Fibroblast of villous mesenchyme (primary cell): ENCODE measurements around the gene MBNL2. TPM values are rescaled to one million over a fixed set of nuclear protein-coding genes. Genes with fewer than 3 reads are reported as not detected.

Experiments
- DNase-seq: peaks from one replicate; pipeline ENCODE4 v3.0.0-alpha.2; 2010; ENCODE audit warnings: low read depth
- H3K4me3 ChIP-seq: 2 replicates; pipeline ENCODE4 v1.5.1; 2011; ENCODE audit warnings: low read depth, mild to moderate bottlenecking, low read length
- total RNA-seq: library from RNA; depleted of rRNA; stranded (reverse); fragments of >200 nt; gene quantifications from 2 replicates; pipeline ENCODE4 v1.2.3, GENCODE V29; 2012
- TF ChIP-seq, protein P1 (sequence below): IDR thresholded peaks from 2 replicates; pipeline ENCODE4 v1.5.1; 2012; ENCODE audit warnings: low read depth, mild to moderate bottlenecking, low read length; ENCODE audit not compliant: insufficient read depth

The MBNL2 gene
- total RNA-seq, 1 donor = 120 TPM

DNA sequence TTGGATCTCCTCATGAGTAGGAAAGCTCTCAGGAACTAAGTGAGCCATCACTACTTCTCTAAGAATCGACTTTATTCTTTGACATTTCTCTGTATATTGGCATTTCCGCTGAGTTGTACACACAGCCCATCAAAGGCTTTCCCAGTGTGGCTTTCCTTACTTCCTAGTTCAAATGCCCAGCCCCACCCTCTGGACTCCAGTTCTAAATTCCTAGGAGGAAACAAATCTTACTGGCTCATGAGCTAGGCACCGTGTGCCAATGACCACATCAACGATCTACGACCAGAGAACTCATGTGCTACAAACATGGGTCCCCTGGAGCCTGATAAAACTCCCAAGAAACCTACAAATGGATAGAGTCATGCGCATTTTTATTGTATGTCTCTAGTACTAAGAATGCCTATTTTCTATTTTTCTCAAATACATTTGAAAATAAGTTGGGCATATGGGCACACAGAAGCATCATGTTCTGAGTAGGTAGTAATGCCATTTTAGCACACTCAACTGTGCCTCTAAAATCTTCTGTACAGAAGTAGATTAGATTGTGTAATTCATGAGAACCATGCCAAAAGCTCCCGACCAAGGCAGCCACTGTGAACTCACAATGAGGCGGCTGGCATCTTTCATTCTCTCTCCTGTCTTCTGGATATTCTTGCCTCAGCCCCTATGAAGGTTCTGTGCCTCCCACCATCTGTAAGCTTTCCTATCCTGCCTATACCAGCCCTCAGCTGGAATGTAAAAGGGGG lies 201.3 kb downstream of the MBNL2 start:
- TF ChIP-seq, protein P1, sequence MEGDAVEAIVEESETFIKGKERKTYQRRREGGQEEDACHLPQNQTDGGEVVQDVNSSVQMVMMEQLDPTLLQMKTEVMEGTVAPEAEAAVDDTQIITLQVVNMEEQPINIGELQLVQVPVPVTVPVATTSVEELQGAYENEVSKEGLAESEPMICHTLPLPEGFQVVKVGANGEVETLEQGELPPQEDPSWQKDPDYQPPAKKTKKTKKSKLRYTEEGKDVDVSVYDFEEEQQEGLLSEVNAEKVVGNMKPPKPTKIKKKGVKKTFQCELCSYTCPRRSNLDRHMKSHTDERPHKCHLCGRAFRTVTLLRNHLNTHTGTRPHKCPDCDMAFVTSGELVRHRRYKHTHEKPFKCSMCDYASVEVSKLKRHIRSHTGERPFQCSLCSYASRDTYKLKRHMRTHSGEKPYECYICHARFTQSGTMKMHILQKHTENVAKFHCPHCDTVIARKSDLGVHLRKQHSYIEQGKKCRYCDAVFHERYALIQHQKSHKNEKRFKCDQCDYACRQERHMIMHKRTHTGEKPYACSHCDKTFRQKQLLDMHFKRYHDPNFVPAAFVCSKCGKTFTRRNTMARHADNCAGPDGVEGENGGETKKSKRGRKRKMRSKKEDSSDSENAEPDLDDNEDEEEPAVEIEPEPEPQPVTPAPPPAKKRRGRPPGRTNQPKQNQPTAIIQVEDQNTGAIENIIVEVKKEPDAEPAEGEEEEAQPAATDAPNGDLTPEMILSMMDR = no peak
- DNase-seq = no peak
- no peak overlapping the region for H3K4me3 ChIP-seq

DNA sequence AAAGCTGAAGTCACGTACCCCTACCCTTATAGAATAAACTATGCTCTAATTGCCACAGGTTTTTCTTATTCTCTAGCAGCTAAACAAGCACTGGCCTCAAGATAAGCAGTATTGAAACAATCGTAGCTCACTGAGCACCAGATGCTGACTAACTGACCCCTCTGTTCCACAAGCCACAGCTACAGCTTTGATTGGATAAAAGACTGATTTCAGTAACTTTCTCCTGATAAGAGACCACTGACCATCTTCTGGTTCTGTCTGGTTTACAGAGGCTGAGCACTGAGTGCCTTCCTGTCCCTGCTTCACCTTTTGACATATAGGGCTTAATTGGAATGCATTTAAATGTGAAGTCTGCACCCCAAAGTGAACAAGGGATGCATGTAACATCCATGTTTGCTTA lies 203.5 kb downstream of the MBNL2 start:
- no peak for DNase-seq
- no peak overlapping the region for H3K4me3 ChIP-seq

DNA sequence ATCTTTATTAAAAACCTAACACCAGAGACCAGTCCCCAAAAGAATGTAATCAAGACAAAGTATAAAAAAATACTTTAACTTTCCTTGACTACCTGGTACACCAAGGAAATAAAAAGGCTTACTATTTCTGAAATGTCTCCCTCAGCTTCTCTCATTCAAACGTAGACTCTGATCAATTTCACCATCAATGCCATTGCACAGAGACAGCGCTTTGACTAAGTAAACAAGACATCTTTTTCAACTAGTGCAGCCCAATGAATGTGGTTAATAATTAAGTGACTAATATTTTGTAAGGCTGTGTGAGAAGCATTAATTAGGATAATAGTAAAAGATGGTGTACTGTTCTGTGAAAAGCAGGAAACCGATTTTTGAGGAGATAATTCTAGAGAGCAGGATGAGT lies 204.6 kb downstream of the MBNL2 start:
- TF ChIP-seq, protein P1 = no peak
- H3K4me3 ChIP-seq = no peak overlapping the region
- DNase-seq = no peak

More for the DNA sequence above, 203.5 kb downstream of the MBNL2 start:
- TF ChIP-seq, protein P1 = no peak

DNA sequence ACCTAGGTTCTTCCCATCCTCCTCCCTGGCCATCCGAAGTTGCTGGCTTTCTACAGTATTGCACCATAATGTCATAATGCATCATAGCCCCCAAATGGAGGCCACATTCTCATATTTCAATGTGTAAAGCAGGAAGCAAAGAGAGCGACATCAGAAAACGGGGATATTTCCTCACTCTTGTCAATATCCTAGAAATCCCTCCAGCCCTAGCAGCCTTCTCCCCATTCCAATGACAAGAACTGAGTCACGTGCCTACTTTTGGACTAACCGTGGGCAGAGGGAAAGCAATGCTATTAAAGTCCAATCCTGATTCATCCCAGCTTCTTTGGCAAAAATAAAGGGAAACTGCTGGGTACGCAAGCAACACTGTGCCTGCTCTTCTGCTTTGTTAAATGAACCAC lies 207.5 kb downstream of the MBNL2 start:
- TF ChIP-seq, protein P1 = no peak
- peak; percentile 41 for DNase-seq
- peak overlapping the region; percentile 13 for H3K4me3 ChIP-seq

DNA sequence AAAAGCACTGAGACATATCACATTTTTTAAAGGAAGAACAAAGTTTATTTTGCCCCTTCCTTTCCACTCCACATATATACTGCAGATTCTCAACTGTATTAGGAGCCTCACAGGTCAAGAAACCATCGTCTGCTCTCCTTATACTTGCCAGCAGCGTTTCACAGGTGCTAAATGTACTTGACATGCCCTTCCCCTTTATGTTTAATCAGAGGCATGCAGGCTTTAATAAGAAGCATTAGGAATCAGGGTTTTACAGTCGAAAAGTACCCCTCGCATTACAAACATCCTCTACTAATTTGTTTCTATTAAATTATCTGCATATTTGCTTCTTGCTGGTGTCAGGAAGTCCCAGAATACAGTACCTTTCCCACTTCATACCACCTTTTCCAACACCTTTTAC lies 208.2 kb downstream of the MBNL2 start:
- TF ChIP-seq, protein P1 = no peak

DNA sequence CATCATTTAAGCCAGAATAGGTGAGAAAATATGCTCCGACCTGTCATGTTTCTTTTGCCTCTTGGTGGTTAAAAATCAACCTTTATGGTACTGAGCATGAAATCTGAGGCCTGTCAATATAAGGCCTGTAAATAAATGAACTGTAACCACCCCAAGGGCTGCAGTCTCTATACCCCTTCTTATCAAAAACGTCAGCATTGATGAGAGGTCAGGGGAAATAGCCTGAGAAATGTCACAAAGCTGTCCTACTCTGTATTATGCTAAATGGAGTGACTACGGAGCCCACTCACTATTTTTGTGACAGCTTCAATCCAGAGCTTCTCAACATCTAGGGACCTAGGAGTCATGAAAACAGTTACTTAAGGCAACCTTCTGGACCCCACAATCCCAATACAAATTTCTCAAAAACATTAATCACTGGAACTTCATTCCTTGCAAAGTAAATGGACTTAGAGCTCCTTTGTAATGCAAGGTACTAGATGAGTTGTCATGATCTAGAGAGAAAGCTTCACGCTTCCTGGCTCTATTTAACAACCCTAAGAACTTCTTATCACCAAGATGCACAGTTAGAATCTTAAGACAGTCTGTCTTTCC lies 209.1 kb downstream of the MBNL2 start:
- DNase-seq = no peak
- TF ChIP-seq, protein P1 = no peak
- H3K4me3 ChIP-seq = no peak overlapping the region

More for the DNA sequence above, 208.2 kb downstream of the MBNL2 start:
- no peak for DNase-seq
- no peak overlapping the region for H3K4me3 ChIP-seq
